ENCODE data around the gene MINDY4.

The MINDY4 gene

DNA sequence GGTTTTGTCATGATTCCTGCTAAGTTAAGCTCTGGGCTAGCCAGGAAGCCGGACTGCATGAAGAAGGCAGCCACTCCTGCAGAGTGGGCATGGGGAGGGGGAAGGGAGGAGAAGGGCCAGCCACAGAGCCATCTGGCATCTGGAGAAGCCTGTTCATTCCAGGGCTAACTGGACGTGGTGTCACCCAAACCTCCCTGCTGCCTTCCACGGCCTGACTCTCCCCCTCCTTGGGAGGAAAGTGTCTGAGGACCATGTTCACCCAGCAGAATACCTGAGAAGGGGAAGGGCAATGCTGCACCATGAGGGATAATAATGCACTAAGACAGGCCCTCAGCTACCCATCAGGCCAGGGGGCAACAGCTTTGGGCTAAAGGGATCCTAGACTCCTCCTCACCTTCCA lies 155.8 kb downstream of the MINDY4 start:
- no peak overlapping the region for H3K4me3 ChIP-seq (replicated peaks in 1 of 2; ENCODE audit: low read depth in 2 of 2, low read length in 2 of 2)
- TF ChIP-seq CTCF (IDR thresholded peaks at IDR 0.05; ENCODE audit: low read depth, low read length), result no peak
- no peak for DNase-seq (ENCODE audit: low read depth in 2 of 2)

GRCh38 chr7:30927559-30927958 lies 156.3 kb downstream of the MINDY4 start:
- TF ChIP-seq CTCF (IDR thresholded peaks at IDR 0.05; ENCODE audit: low read depth, low read length), result no peak
- no peak overlapping the region for H3K4me3 ChIP-seq (replicated peaks in 1 of 2; ENCODE audit: low read depth in 2 of 2, low read length in 2 of 2)
- DNase-seq (ENCODE audit: low read depth in 2 of 2), result no peak

GRCh38 chr7:30928254-30928872 lies 157.1 kb downstream of the MINDY4 start:
- TF ChIP-seq CTCF (IDR thresholded peaks at IDR 0.05; ENCODE audit: low read depth, low read length), result no peak
- no peak for DNase-seq (ENCODE audit: low read depth in 2 of 2)
- H3K4me3 ChIP-seq (replicated peaks in 1 of 2; ENCODE audit: low read depth in 2 of 2, low read length in 2 of 2), result no peak overlapping the region

DNA sequence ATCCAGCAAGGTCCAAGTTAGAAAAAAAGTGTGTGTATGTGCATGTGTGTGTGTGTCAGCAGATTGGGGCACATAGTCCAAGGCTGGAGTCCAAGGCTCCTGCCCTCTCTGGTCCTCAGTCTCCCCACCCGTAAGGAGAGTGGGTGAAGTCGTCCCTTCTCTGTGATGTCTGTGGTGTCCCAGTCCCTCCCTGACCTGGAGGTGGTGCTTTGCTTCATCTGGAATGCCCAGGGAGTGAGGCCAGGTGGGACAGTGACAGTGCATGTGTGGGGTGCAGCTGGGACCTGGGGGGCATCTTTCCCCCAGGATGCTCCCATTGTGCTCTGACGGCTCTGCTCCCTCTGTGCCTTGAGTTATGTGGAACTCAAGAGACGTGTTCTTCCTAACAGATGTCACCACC lies 158.5 kb downstream of the MINDY4 start:
- no peak for DNase-seq (ENCODE audit: low read depth in 2 of 2)
- no peak overlapping the region for H3K4me3 ChIP-seq (replicated peaks in 1 of 2; ENCODE audit: low read depth in 2 of 2, low read length in 2 of 2)
- no peak for TF ChIP-seq CTCF (IDR thresholded peaks at IDR 0.05; ENCODE audit: low read depth, low read length)

DNA sequence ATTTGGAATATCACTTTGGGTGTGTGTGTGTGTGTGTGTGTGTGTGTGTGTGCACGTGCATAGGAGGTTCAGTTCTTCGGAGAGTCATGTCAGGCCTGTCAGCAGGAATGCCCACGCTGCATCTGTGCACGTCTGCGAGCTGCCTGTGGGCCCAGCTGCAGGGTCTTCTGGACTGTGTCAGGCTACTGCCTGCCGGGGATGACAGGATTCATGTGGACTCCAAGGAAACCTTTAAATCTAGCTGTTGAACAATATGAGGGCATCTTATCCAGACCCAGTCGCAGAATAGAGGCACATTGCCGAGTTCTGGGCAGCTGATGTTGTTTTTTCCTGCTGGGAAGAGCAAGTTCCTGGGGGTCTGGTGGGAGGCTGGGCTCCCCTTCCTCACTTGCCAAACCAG lies 159.4 kb downstream of the MINDY4 start:
- no peak for TF ChIP-seq CTCF (IDR thresholded peaks at IDR 0.05; ENCODE audit: low read depth, low read length)
- peak in 1 of 2 donors; percentile 57 for DNase-seq (ENCODE audit: low read depth in 2 of 2)
- H3K4me3 ChIP-seq (replicated peaks in 1 of 2; ENCODE audit: low read depth in 2 of 2, low read length in 2 of 2), result no peak overlapping the region

GRCh38 chr7:30931161-30931928 lies 160.1 kb downstream of the MINDY4 start:
- H3K4me3 ChIP-seq (replicated peaks in 1 of 2; ENCODE audit: low read depth in 2 of 2, low read length in 2 of 2), result no peak overlapping the region
- no peak for TF ChIP-seq CTCF (IDR thresholded peaks at IDR 0.05; ENCODE audit: low read depth, low read length)
- peak; percentile 36 to 70 for DNase-seq (ENCODE audit: low read depth in 2 of 2)

Data from cardiac fibroblast (primary cell).